Activated CD4-positive, alpha-beta T cell treated with anti-CD3 and anti-CD28 coated beads, Interleukin-10, Interleukin-2, amounts not matched to agents 100 ng/mL and 50 ng/mL, durations not matched to agents 16 hours and 8 hours (primary cell): ENCODE measurements around the gene MYADML2.
"Not testable (repeated sequence)": the region's sequence is repeated elsewhere in the genome, so short reads cannot be mapped to it uniquely, and the experiment has no call there.

Experiments used
- DNase-seq: peaks from one replicate; pipeline ENCODE4 v3.0.0-alpha.2; 2020

The MYADML2 gene

DNA sequence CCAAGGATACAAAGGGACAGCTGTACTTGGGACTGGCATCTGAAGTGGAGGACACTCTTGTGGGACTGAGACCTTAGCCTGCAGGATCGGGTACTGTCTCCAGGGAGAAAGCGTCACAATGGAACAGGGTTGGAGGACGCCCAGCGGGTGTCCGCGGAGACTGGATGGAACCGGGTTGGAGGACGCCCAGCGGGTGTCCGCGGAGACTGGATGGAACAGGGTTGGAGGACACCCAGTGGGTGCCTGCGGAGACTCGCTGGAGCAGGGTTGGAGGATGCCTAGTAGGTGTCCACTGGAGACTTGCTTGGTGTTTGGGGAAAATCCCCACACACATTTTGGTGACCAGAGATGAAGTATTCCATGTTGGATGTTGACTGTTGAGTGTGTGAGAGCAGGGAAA is at the start of gene MYADML2:
MYADML2 (minus strand) TSS at position 45 of the 400 bp plus-strand sequence. CDS start 5,492 bp downstream, outside the sequence.
- no peak for DNase-seq

DNA sequence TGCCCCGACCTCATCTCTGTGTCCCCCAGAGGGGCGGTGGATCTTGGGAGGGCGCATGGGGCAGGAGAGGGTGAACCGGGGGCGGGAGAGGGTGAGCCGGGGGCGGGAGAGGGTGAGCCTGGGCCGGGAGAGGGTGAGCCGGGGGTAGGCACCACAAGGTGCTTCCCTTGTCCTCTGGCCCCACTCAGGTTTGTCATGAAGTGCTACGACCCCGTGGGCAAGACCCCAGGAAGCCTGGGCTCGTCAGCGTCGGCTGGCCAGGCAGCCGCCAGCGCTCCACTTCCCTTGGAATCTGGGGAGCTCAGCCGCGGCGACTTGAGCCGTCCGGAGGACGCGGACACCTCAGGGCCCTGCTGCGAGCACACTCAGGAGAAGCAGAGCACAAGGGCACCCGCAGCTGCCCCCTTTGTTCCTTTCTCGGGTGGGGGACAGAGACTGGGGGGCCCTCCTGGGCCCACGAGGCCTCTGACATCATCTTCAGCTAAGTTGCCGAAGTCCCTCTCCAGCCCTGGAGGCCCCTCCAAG is 49.3 kb upstream of the MYADML2 start:
- DNase-seq = no peak

DNA sequence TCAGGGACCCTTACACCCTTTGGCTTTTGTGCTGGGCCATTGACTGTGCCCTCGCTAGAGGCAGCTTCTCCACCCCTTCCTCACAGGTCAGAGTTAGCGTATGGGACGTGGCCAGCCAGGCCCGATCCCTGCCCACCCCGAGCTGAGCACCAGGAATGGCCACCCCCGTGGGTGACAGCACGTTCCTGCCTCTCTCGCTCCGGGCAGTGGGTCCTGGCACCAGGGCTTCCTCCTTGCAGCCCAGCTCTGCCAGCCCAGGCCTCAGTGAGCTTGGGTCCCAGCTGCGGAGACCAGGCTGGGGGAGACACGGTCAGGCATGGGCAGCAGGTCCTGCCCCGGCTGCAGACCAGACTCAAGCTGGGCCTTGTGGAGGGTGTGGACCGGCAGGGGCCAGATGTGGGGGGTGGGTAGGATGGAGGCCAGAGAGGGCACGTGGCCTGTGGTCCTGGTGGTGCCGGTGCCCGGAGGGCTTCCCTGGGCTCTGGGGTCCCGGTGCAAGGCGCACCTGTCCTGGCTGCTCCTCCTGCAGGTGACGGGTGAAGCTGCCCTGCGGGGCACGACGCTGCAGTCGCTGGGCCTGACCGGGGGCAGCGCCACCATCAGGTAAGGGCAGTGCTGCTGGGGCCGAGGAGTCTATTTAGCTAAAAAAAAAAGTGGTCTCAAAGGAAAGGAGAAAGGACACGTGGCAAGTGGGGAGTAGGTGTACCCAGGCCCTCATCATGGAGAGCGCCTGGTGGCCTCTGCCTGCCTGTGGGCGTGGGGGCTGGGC is 48.6 kb upstream of the MYADML2 start:
- no peak for DNase-seq

GRCh38 chr17:81994593-81995462 is 47.8 kb upstream of the MYADML2 start:
- DNase-seq = no peak

DNA sequence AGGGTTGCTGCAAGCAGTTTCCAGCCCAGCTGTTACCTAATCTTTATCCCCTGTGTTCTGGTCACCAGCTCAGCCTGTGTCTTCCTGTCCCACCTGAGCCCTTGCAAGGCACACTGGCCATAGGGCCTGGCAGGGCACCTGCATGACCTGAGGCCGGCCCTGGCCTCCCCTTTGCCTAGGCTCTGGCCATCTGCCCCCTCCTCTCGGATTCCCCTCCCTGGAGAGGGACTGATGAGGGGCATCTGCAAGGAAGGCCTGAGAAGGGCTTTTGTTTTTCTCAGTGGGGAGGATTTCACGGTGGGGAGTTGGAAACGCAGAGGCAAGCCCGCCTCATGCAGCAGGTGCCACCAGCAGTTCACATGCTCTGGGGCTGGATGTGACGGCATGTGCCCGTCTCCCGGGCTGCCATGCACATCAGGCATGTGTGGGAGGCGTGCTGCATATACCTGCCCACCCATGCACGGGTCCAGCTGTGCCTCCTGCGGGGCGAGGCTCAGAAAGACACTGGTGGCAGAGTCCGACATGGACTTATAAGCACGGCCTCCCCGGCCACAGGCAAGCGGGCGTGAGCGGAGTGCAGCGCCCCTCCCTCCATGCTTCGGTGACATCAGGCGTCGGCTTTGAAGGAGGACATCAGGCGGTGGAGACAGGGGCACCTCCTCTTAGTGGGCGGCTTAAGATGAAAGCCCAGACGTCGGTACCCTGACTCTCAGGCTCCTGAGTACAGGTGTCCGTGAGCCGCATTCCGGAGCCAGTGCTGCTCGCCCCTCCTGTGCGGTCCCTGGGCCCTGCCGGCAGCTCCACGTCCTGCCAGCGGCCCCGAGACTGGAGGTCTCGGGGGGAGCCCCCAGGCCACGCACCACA is 46.9 kb upstream of the MYADML2 start:
- DNase-seq = no peak

GRCh38 chr17:81992306-81993102 is 45.5 kb upstream of the MYADML2 start:
- DNase-seq = no peak

DNA sequence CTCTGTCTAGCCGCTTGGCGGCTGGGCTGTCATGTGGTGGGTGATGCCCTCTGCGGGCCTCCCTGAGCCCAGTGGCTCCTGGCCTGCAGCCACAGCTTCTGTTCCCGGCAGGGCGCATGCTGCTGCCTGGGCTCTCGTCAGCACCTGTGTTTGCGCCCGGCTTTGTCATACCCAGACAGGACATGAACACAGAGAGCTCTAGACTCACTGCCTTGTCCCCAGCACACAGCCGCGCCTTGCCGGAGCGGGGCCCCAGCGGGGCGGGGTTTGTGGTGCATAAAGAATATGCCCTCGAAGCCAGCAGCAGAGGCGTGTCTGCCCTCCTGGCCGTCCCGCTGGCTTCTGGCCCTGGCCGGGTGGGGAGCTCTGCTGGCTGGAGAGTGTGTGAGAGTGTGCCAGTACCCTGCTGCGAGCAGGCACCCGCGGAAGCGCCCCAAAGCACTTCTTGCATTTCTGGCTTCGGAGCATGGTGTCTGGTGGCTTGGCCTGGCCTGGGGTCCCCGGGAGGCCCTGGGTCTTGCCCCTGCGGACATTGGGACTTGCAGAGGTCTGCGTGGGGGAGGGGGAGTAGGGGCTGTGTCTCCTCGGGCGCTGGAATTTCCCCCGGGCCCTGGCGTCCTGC is 44.8 kb upstream of the MYADML2 start:
- DNase-seq = no peak

- no peak for DNase-seq
Measured at GRCh38 chr17:81990836-81991683, 44.0 kb upstream of the MYADML2 start.

DNA sequence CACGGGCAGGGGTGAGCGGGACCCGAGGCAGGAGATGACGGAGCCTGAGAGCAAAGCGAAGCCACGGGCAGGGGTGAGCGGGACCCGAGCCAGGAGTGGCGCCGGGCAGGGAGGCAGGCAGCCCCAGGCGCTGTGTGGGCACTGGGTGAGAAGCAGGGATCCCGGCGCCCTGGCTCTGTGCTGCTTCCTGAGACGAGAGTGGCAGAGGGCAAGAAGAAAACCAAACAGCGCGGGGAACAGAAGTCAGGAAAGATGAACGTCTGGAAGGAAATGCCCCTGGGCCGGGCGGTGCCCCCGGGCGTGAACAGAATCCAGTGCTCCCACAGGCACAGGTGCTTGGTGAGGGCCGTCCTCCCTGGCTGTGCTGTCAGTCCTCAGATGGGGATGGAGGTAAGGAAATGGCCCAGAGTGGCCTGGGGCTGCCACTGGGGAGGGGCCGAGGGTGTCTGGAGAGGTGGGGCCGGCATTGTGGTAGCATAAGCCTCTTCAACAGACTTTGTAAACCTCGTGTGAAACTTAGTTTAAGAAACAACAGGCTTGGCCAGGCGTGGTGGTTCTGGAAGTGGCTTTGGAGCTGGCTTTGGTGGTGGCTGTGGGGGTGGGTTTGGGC is 40.2 kb upstream of the MYADML2 start:
- no peak for DNase-seq

GRCh38 chr17:81986606-81987005 is 39.6 kb upstream of the MYADML2 start:
- no peak for DNase-seq

- DNase-seq = no peak
Measured at GRCh38 chr17:81984773-81985410, 37.9 kb upstream of the MYADML2 start.

DNA sequence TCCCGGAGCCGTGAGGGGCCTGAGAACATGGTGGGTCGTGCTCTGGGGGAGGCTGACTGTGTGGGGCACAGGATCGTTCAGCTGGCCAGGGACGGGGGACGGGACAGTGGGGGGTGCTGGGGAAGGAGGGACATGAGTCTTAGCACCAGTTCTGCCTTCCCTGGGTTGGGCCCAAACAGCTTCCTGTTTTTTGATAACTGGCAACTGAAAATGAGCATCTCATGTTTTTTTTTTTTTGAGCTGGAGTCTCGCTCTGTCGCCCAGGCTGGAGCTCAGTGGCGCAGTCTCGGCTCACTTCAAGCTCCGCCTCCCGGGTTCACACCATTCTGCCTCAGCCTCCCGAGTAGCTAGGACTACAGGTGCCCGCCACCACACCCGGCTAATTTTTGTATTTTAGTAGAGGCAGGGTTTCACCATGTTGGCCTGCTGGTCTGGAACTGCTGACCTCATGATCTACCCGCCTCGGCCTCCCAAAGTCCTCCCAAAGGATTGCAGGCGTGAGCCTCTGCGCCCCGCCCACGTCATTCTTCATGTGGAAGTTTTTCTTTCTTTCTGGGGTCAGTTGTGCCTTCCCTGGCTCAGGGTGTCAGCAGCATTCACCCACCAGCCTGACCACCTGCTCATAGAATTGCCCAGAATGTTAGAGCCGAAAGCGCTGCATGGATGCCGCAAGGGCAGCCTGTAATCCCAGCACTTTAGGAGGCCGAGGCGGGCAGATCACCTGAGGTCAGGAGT is 36.8 kb upstream of the MYADML2 start:
- no peak for DNase-seq

- no peak for DNase-seq
Measured at GRCh38 chr17:81983011-81983638, 36.1 kb upstream of the MYADML2 start.

GRCh38 chr17:81981511-81981910 is 34.5 kb upstream of the MYADML2 start:
- not testable (repeated sequence) for DNase-seq

DNA sequence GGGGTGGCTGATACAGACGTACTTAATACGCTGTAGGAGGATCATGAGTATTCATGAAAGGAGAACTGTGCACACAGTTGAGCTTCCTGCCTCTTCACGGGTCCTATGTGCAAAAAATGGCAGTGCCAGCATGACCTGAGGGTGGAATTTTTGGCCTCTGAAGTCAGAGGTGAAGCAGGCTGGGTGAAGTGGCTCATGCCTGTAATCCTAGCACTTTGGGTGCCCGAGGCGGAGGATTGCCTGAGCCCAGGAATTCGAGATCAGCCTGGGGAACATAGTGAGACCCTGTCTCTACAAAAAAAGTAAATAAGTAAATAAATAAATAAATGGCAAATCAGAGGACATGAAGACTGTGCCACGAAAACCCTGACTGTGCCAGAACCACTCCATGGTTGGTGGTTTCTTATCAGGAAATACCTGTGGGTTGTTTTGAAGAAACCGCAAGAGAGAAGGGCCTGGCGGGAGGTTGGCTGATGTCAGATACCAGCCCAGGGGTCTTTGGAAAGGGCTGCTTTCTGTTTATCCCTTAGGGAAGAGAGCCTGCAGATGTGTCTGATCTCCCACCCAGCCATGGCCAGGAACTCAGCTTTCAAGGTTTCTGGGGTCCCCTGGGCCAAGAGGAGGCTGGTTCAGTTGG is 33.8 kb upstream of the MYADML2 start:
- DNase-seq = peak; percentile 26

GRCh38 chr17:81980122-81980521 is 33.1 kb upstream of the MYADML2 start:
- no peak for DNase-seq

DNA sequence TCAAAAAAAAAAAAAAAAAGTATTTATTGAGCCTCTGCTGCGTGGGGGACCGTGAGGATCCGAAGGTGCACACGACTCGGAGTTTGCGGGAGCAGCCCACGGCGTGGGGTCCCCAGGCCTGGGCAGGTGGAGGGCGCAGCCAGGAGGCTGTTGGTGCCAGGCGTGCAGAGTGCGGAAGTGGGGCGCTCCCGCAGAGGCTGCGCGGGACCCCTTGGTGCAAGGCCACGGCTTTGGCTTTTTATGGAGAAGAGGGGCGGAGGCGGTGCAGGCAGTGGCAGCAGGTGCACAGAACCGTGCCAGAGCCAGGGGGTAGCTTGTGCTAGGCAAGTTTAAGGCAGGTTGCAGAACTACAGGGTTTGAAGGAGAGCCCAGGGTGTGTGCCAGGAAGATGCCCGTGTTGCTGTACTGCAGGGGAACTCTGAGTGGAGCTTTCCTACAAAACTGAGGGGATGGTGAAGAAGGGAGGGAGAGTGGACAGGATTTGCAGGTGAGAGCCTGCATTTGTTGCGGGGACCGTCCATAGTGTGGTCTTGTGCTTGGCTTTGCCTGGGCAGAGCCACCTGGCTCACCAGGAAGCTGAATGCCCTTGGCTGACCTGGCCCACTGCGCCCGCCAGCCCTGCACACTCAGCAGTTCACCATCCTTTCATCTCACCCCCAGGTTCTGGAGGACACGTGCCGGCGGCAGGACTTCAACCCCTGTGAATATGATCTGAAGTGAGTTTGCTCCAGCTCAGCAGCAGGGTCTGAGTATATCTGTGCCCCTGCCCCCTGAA is 31.7 kb upstream of the MYADML2 start:
- DNase-seq = no peak
